ENCODE data around the gene RARRES1. TPM values are rescaled to one million over a fixed set of nuclear protein-coding genes. Genes with fewer than 3 reads are reported as not detected.

RARRES1 gene
- total RNA-seq, 1 experiment from 2014 or later = 1,195 TPM

DNA sequence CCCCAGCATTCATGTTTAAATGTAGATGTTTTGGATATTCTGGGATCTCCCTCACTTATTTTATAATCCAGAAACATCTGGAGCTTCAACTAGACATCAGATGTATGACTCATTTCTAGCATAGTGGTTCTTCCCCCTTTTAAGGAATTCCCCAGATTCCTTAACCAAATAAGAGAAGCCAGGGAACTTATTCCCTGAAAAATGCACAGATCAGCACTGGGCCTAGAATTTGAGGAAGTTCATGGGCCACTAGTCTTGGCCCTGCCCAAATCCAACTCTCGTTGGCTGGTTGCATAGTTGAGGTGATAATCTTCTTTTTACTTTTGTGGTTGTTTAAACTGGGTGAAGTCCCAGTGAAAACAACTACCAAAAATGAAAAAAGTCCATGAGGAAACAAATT is 20.4 kb downstream of the RARRES1 start:
- peaks cover 59% of the 10 kb centered on the region for H3K4me1 Mint-ChIP-seq (ENCODE audit: low read depth, unreplicated experiment)
- CTCF ChIA-PET = no interaction called here
- DNase-seq = no peak
- BruUV-seq (replicated peaks) = no TSS peak
- intact Hi-C loops (cut with micrococcal nuclease; ENCODE audit: unreplicated experiment) = no loop called here
- no peaks in the 10 kb centered on the region for H3K27me3 Mint-ChIP-seq (ENCODE audit: unreplicated experiment)
- no peak overlapping the region for H3K4me3 Mint-ChIP-seq (ENCODE audit: low read depth, unreplicated experiment)
- H3K27ac Mint-ChIP-seq (ENCODE audit: unreplicated experiment) = peak overlapping the region; percentile 73
- H3K36me3 Mint-ChIP-seq (ENCODE audit: insufficient read depth, unreplicated experiment) = peaks cover 97% of the 10 kb centered on the region
- no peaks in the 10 kb centered on the region for H3K9me3 Mint-ChIP-seq (ENCODE audit: low read depth, unreplicated experiment)
- TF ChIP-seq CTCF (IDR thresholded peaks at IDR 0.05; ENCODE audit: unreplicated experiment) = no peak

- peaks cover 98% of the 10 kb centered on the region for H3K36me3 Mint-ChIP-seq (ENCODE audit: insufficient read depth, unreplicated experiment)
- BruUV-seq (replicated peaks) = no TSS peak
- CTCF ChIA-PET = interaction anchor here (1.4 kb wide), 1 partner anchor 8 kb away, joined by 5 read pairs; no protein-coding TSS in a partner anchor
- H3K4me3 Mint-ChIP-seq (ENCODE audit: low read depth, unreplicated experiment) = no peak overlapping the region
- no peak for TF ChIP-seq CTCF (IDR thresholded peaks at IDR 0.05; ENCODE audit: unreplicated experiment)
- peaks cover 46% of the 10 kb centered on the region for H3K4me1 Mint-ChIP-seq (ENCODE audit: low read depth, unreplicated experiment)
- peak overlapping the region; percentile 73 for H3K27ac Mint-ChIP-seq (ENCODE audit: unreplicated experiment)
- no peak for DNase-seq
- intact Hi-C loops (cut with micrococcal nuclease; ENCODE audit: unreplicated experiment) = no loop called here
- H3K9me3 Mint-ChIP-seq (ENCODE audit: low read depth, unreplicated experiment) = no peaks in the 10 kb centered on the region
- no peaks in the 10 kb centered on the region for H3K27me3 Mint-ChIP-seq (ENCODE audit: unreplicated experiment)
Observed at GRCh38 chr3:158710601-158711000, 21.7 kb downstream of the RARRES1 start.

GRCh38 chr3:158709666-158710083 is 22.6 kb downstream of the RARRES1 start:
- no TSS peak for BruUV-seq (replicated peaks)
- H3K27me3 Mint-ChIP-seq (ENCODE audit: unreplicated experiment) = no peaks in the 10 kb centered on the region
- intact Hi-C loops (cut with micrococcal nuclease; ENCODE audit: unreplicated experiment) = no loop called here
- peaks cover 97% of the 10 kb centered on the region for H3K36me3 Mint-ChIP-seq (ENCODE audit: insufficient read depth, unreplicated experiment)
- no peak for TF ChIP-seq CTCF (IDR thresholded peaks at IDR 0.05; ENCODE audit: unreplicated experiment)
- no peaks in the 10 kb centered on the region for H3K9me3 Mint-ChIP-seq (ENCODE audit: low read depth, unreplicated experiment)
- CTCF ChIA-PET = interaction anchor here (1.4 to 1.6 kb wide), 2 partner anchors 9 to 18 kb away, joined by 5 read pairs; no protein-coding TSS in a partner anchor
- DNase-seq = no peak
- H3K4me3 Mint-ChIP-seq (ENCODE audit: low read depth, unreplicated experiment) = no peak overlapping the region
- H3K4me1 Mint-ChIP-seq (ENCODE audit: low read depth, unreplicated experiment) = peaks cover 37% of the 10 kb centered on the region
- no peak overlapping the region for H3K27ac Mint-ChIP-seq (ENCODE audit: unreplicated experiment)

GRCh38 chr3:158703566-158703965 is 28.7 kb downstream of the RARRES1 start:
- CTCF ChIA-PET = interaction anchor here (1.1 kb wide), 1 partner anchor 10 kb away, joined by 3 read pairs; no protein-coding TSS in a partner anchor
- H3K27ac Mint-ChIP-seq (ENCODE audit: unreplicated experiment) = peak overlapping the region; percentile 8
- peaks cover 91% of the 10 kb centered on the region for H3K36me3 Mint-ChIP-seq (ENCODE audit: insufficient read depth, unreplicated experiment)
- intact Hi-C loops (cut with micrococcal nuclease; ENCODE audit: unreplicated experiment) = no loop called here
- TF ChIP-seq CTCF (IDR thresholded peaks at IDR 0.05; ENCODE audit: unreplicated experiment) = no peak
- no peak overlapping the region for H3K4me3 Mint-ChIP-seq (ENCODE audit: low read depth, unreplicated experiment)
- no peaks in the 10 kb centered on the region for H3K9me3 Mint-ChIP-seq (ENCODE audit: low read depth, unreplicated experiment)
- peaks cover 12% of the 10 kb centered on the region for H3K4me1 Mint-ChIP-seq (ENCODE audit: low read depth, unreplicated experiment)
- BruUV-seq (replicated peaks) = no TSS peak
- DNase-seq = no peak
- no peaks in the 10 kb centered on the region for H3K27me3 Mint-ChIP-seq (ENCODE audit: unreplicated experiment)

Measured in Calu3 (cell line).